Stomach smooth muscle (tissue), 2 donors: Measurements from ENCODE around the gene RARRES1.

ENCODE experiments used
- H3K27ac ChIP-seq: one replicate; pipeline ENCODE4 v1.7.0; 2013; ENCODE audit warnings: mild to moderate bottlenecking, low read length, inconsistent platforms
- H3K27me3 ChIP-seq, 2 donors: one replicate each; pipeline ENCODE4 v1.7.0; 2013; ENCODE audit warnings: low read length in 2 of 2; ENCODE audit not compliant: insufficient read depth in 2 of 2, control insufficient read depth in 1 of 2
- H3K36me3 ChIP-seq, 2 donors: one replicate each; pipeline ENCODE4 v1.7.0; 2013; ENCODE audit warnings: low read length in 2 of 2; ENCODE audit not compliant: control insufficient read depth in 2 of 2, insufficient read depth in 2 of 2
- H3K4me1 ChIP-seq: one replicate; pipeline ENCODE4 v1.7.0; 2013; ENCODE audit warnings: low read length; ENCODE audit not compliant: control insufficient read depth, insufficient read depth
- H3K4me3 ChIP-seq, 2 donors: one replicate each; pipeline ENCODE4 v1.7.0; 2013; ENCODE audit warnings: low read length in 2 of 2
- H3K9ac ChIP-seq, 2 donors: one replicate each; pipeline ENCODE4 v1.7.0; 2013; ENCODE audit warnings: low read length in 2 of 2, mild to moderate bottlenecking in 1 of 2
- H3K9me3 ChIP-seq, 2 donors: one replicate each; pipeline ENCODE4 v1.7.0; 2013; ENCODE audit warnings: low read length in 2 of 2; ENCODE audit not compliant: control insufficient read depth in 2 of 2
- donor health status: healthy.
- donor health status: Pancreatic carcinoma.

Gene RARRES1

DNA sequence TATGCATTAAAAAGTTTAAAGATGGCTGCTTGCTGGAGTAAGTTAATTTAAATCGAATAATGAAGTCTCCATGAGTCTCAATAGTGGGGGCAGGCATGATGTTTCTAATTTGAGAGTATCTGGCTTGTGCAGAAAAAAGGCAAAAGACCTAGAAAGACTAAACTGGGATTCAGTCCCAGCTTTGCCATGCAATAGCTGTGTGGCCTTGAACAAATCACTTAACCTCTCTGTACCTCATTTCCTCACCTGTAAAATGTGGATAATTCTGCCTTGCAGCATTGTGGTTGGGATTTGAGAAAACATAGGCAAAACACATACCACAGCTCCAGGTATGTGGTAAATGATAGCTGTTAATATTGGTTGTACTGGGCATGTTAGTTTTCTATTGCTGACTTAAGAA lies 68.4 kb downstream of the RARRES1 start:
- H3K4me3 ChIP-seq: no peak overlapping the region
- no peaks in the 10 kb centered on the region for H3K9me3 ChIP-seq
- no peaks in the 10 kb centered on the region for H3K27me3 ChIP-seq
- peaks cover 22 to 52% of the 10 kb centered on the region in 2 donors for H3K36me3 ChIP-seq
- no peaks in the 10 kb centered on the region for H3K4me1 ChIP-seq
- H3K9ac ChIP-seq: no peak overlapping the region
- H3K27ac ChIP-seq: no peak overlapping the region

DNA sequence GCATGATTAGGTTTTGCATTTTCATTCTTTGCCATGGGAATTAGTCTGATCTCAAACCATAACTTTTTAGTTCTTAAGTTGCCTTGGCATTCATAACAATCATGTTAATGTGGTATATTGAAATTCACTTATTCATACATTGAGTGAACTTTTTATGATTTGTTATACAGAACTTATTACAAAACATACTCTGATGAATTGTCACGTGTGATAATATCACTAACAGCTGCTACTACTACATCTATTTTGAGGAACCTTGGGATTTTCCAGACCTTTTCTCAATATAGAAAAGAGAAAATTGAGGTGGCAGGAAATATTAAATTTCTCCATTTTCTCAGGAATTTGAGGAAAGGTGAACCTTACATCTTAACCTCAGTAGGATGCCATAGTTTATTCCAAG lies 69.0 kb downstream of the RARRES1 start:
- Histone ChIP-seq H3K4me1 (no peaks in the 10 kb centered on the region), H3K36me3 (peaks cover 17 to 50% of the 10 kb centered on the region in 2 donors), H3K9ac (no peak overlapping the region), H3K27me3 (no peaks in the 10 kb centered on the region), H3K4me3 (no peak overlapping the region), H3K27ac (no peak overlapping the region), H3K9me3 (no peaks in the 10 kb centered on the region)

DNA sequence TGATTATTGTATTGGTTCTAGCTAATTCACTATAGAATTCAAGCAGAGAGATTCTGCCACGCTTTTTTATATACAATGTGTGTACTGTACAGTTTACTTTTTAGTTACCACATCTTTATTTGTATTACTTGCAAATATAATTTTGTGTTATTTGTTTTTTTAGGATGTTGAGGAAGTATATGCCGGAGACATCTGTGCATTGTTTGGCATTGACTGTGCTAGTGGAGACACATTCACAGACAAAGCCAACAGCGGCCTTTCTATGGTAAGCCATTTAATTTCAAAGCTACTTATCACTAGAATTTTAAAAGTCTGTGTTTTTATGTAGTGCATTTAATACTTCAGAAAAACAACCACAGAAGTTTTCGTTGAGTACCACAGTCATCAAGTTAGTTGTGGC lies 71.5 kb downstream of the RARRES1 start:
- Histone ChIP-seq H3K4me1 (no peaks in the 10 kb centered on the region), H3K9me3 (no peaks in the 10 kb centered on the region), H3K36me3 (peaks cover 15 to 37% of the 10 kb centered on the region in 2 donors), H3K27ac (no peak overlapping the region), H3K27me3 (no peaks in the 10 kb centered on the region), H3K4me3 (no peak overlapping the region), H3K9ac (no peak overlapping the region)

DNA sequence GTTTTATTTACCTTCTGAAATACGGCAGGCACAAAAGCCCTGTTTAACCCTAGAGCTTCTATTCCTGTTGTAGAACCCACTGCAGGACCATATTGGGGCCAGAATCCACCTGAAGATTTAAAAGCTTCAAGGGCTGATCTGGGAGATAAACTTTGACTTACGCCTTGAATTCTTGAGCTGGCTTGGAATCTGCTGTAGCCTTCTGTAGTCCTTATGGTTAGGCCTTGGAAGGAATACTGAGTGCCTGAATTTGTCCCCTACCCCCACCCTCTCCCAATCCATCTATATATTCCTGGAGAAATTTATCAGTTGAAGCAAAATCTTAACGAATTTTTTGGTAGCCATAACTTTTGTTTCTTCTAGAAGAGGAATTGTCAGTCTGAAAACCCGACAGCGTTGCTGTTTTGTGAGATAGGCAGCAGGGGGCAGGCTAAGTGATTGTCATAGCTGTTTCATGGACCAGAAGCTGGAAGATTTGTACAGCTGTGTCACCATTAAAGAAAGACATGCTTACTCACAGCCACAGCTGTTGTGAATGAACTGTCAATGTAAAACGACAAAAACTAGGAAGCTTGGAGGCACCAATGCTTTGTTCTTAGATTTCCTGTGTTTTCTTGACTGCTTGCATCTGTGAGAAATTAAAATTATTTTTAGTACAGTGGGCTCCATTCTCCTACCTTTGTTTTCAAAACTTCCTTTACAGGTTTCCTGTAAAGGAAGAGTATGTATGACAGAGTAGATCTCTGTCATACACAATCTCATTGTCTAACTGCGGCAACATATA lies 72.6 kb downstream of the RARRES1 start:
- no peak overlapping the region for H3K4me3 ChIP-seq
- no peaks in the 10 kb centered on the region for H3K4me1 ChIP-seq
- H3K27ac ChIP-seq: no peak overlapping the region
- H3K27me3 ChIP-seq: no peaks in the 10 kb centered on the region
- no peak overlapping the region for H3K9ac ChIP-seq
- H3K9me3 ChIP-seq: no peaks in the 10 kb centered on the region
- H3K36me3 ChIP-seq: peaks cover 15 to 35% of the 10 kb centered on the region in 2 donors

DNA sequence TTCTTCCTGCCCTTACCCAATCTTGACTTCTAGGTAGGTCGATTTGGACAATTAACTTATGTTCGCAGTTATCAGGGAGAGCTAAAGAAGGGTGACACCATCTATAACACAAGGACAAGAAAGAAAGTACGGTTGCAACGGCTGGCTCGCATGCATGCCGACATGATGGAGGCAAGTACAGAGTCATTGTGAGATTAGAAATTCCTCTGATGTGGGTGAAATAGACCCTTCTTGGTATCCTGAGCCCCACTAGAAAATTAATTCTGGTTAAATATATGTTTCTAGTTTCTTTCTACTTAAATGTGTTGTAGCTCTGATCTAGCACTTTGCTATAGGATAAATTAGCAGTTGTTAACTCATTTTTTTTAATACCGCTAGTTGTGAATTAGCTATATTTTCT lies 73.4 kb downstream of the RARRES1 start:
- Histone ChIP-seq H3K36me3 (peaks cover 15 to 34% of the 10 kb centered on the region in 2 donors), H3K27ac (no peak overlapping the region), H3K9ac (no peak overlapping the region), H3K4me3 (no peak overlapping the region), H3K4me1 (no peaks in the 10 kb centered on the region), H3K27me3 (no peaks in the 10 kb centered on the region), H3K9me3 (no peaks in the 10 kb centered on the region)

DNA sequence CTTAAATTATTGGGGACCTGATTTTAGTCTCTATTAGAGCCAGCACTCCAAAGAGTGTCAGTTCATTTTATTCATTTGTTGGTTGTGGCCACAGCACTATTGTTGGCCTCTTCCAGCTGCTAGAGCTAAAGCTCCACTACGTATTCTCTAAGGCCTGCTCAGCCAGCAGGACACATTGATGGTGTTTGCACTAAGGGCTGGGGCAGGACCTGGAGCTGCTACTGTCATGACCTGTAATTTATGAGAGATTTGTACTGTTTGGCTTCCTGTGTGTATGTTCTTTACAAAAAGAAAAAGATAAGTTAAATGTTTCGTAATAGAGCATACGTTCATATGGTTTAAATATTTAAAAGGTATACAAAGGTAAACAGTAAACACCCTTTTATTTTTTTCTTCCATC lies 79.8 kb downstream of the RARRES1 start:
- Histone ChIP-seq H3K9ac (no peak overlapping the region), H3K27me3 (no peaks in the 10 kb centered on the region), H3K4me3 (no peak overlapping the region), H3K36me3 (peaks cover 20 to 31% of the 10 kb centered on the region in 2 donors), H3K4me1 (no peaks in the 10 kb centered on the region), H3K9me3 (no peaks in the 10 kb centered on the region), H3K27ac (no peak overlapping the region)

DNA sequence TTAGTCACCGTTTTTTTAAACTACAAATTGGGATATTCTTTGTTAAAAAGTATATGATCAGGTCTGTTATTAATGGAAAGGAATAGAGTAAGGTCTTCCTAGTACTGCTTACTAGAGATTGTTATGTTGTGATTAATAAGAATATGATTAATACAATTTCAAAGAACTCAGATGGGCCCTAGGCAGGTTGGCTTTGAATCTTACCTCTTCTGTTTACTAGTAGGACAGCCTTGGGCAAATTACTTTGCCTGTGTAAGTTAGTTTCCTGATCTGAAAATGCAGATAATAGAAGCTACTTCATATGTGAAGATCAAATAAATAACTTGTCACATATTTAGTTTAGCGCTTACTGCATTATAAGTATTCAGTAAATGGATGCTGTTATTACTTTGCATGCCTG lies 81.1 kb downstream of the RARRES1 start:
- Histone ChIP-seq H3K4me1 (no peaks in the 10 kb centered on the region), H3K9ac (no peak overlapping the region), H3K27me3 (no peaks in the 10 kb centered on the region), H3K4me3 (no peak overlapping the region), H3K27ac (no peak overlapping the region), H3K9me3 (no peaks in the 10 kb centered on the region), H3K36me3 (peaks cover 17 to 29% of the 10 kb centered on the region in 2 donors)

DNA sequence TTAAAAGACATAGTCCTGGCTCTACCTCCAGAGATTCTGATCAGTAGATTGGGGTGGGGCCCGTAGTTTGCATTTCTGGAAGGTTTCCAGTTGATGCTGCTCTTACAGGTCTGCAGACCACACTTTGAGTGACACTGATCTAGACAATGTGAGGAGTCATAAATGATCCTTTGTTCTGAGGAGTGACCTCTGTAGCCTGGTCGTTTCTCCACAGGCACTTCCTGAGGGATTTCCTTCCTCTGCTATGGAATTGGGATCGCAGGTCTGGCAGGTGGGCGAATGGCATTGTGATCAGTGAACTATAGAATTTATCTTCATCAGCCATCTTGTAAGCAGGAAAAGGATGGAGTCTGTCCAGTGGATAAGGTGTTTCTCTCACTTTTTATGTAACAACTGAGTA lies 82.5 kb downstream of the RARRES1 start:
- no peak overlapping the region for H3K4me3 ChIP-seq
- H3K27me3 ChIP-seq: no peaks in the 10 kb centered on the region
- no peak overlapping the region for H3K9ac ChIP-seq
- H3K36me3 ChIP-seq: peaks cover 14 to 27% of the 10 kb centered on the region in 2 donors
- H3K9me3 ChIP-seq: no peaks in the 10 kb centered on the region
- H3K4me1 ChIP-seq: peaks cover 6% of the 10 kb centered on the region
- H3K27ac ChIP-seq: no peak overlapping the region
